ENCODE results near the gene CFAP68. TPM values are rescaled to one million over a fixed set of nuclear protein-coding genes. Genes with fewer than 3 reads are reported as not detected.

CFAP68 gene
- total and polyA plus RNA-seq, 2 of the 8 experiments (the other 6 are each of a cell fraction or from before 2014, with no cell fraction given), result 21.4 to 43.1 TPM

- H2BK15ac ChIP-seq (ENCODE audit: low read length), result no peak overlapping the region
- no peak overlapping the region for H3K18ac ChIP-seq (ENCODE audit: extremely low read depth, low read length)
- H3K79me1 ChIP-seq (ENCODE audit: low read depth, low read length), result no peaks in the 10 kb centered on the region
- H2AK5ac ChIP-seq (ENCODE audit: low read depth, low read length), result no peak overlapping the region
- DNase-seq (ENCODE audit: low read depth in 1 of 2, low spot score in 2 of 2) (no peak), FAIRE-seq (no peak)
- H3K56ac ChIP-seq (replicated peaks; ENCODE audit: insufficient read length, low read depth, low read length), result no peak overlapping the region
- no peak overlapping the region for H3K14ac ChIP-seq (ENCODE audit: insufficient read length)
- H2BK5ac ChIP-seq (ENCODE audit: low read depth, low read length), result no peak overlapping the region
- H3K9me3 ChIP-seq (ENCODE audit: insufficient read depth in 2 of 2, low read depth in 1 of 2, low read length in 1 of 2), result no peaks in the 10 kb centered on the region
- H2BK20ac ChIP-seq (ENCODE audit: low read length), result no peak overlapping the region
- ChIA-PET CTCF (ENCODE audit: partially characterized antibody) (interaction anchor here (0.6 to 1.1 kb wide), 2 partner anchors 20 to 40 kb away, joined by 3 read pairs; no protein-coding TSS in a partner anchor), POLR2A (ENCODE audit: partially characterized antibody) (no interaction called here)
- no peak overlapping the region for H4K8ac ChIP-seq (ENCODE audit: extremely low read depth, insufficient read depth, low read length)
- no peaks in the 10 kb centered on the region for H3K36me3 ChIP-seq (ENCODE audit: control insufficient read depth in 2 of 4, insufficient read depth in 4 of 4, low read length in 3 of 4)
- H3K27me3 ChIP-seq (replicated peaks in 1 of 4; ENCODE audit: control insufficient read depth in 3 of 4, extremely low read depth in 1 of 4, insufficient read depth in 3 of 4, low read length in 3 of 4), result no peaks in the 10 kb centered on the region; a peak in 1 of 7 replicates
- no peak overlapping the region for H3K4me3 ChIP-seq (ENCODE audit: extremely low read depth in 1 of 4, insufficient read depth in 2 of 4, low read depth in 3 of 4, low read length in 4 of 4)
- TF ChIP-seq CEBPB (IDR thresholded peaks at IDR 0.05; ENCODE audit: low read depth, low read length) (no peak), KDM4A (IDR thresholded peaks at IDR 0.05; ENCODE audit: low read depth, low read length, severe bottlenecking) (no peak), USF2 (IDR thresholded peaks at IDR 0.05; ENCODE audit: low read length) (no peak), HDAC2 (IDR thresholded peaks at IDR 0.05; ENCODE audit: borderline replicate concordance in 1 of 2, low read depth in 2 of 2, low read length in 2 of 2) (no peak), ATF3 (IDR thresholded peaks at IDR 0.05; ENCODE audit: insufficient read depth, low read depth, low read length) (no peak), POLR2A (IDR thresholded peaks at IDR 0.05; ENCODE audit: control extremely low read depth in 1 of 2, low read depth in 2 of 2, low read length in 2 of 2) (no peak), CHD1 (IDR thresholded peaks at IDR 0.05; ENCODE audit: low read depth, low read length) (no peak), RBBP5 (IDR thresholded peaks at IDR 0.05; ENCODE audit: borderline replicate concordance, low read depth, low read length) (no peak), SRF (IDR thresholded peaks at IDR 0.05; ENCODE audit: low read depth, low read length) (no peak), SIRT6 (IDR thresholded peaks at IDR 0.05; ENCODE audit: low read length) (no peak)
- H3K23me2 ChIP-seq (ENCODE audit: low read depth, low read length), result no peaks in the 10 kb centered on the region
- 90% methylated on average over 7 of the region's 7 CpGs; no CpG with 5 or more reads in 1 of the 2 experiments for WGBS, 2 experiments (ENCODE audit: extremely low coverage in 1 of 2, insufficient coverage in 1 of 2, insufficient read length in 1 of 2, insufficient replicate concordance in 2 of 2, low coverage in 1 of 2, low lambda C conversion rate in 2 of 2, missing lambda C conversion rate in 1 of 2)
- no peaks in the 10 kb centered on the region for H3K79me2 ChIP-seq (ENCODE audit: control insufficient read depth in 1 of 2, insufficient read depth in 2 of 2, low read length in 2 of 2)
- H2AFZ ChIP-seq (ENCODE audit: low read length), result no peak overlapping the region
- no peak overlapping the region for H3K4ac ChIP-seq (replicated peaks; ENCODE audit: insufficient read length, low read depth, low read length)
- H2BK12ac ChIP-seq (ENCODE audit: low read depth, low read length), result no peak overlapping the region
- H3K23ac ChIP-seq (ENCODE audit: insufficient read length), result no peak overlapping the region
- peaks cover 0 to 16% (median 6%) of the 10 kb centered on the region in 4 experiments; a peak in 6 of 7 replicates for H3K4me1 ChIP-seq (replicated peaks in 1 of 4; ENCODE audit: control insufficient read depth in 3 of 4, insufficient read depth in 4 of 4, low read length in 3 of 4)
- no peak overlapping the region for H3K4me2 ChIP-seq (ENCODE audit: insufficient read depth in 1 of 2, low read depth in 2 of 2, low read length in 2 of 2)
- H2BK120ac ChIP-seq (replicated peaks; ENCODE audit: low read depth, low read length), result no peak overlapping the region
- H4K20me1 ChIP-seq (replicated peaks in 1 of 2; ENCODE audit: control insufficient read depth in 1 of 2, insufficient read depth in 2 of 2, low read length in 2 of 2), result no peaks in the 10 kb centered on the region
- no peak overlapping the region for H3K9ac ChIP-seq (replicated peaks in 1 of 4; ENCODE audit: extremely low read depth in 1 of 4, low read depth in 3 of 4, low read length in 3 of 4)
- no peak overlapping the region for H4K5ac ChIP-seq (ENCODE audit: insufficient read length, low read depth, low read length)
- no peak overlapping the region for H4K91ac ChIP-seq (replicated peaks; ENCODE audit: insufficient read length, low read length)
- no peak overlapping the region for H3K27ac ChIP-seq (ENCODE audit: low read depth, low read length)
Measured at GRCh38 chr11:111921541-111922230, 42.3 kb downstream of the CFAP68 start.
